B cell (primary cell): ENCODE measurements around the gene MYT1.

Experiments used
- CTCF ChIP-seq: fragments of 200-600 bp; IDR thresholded peaks from one replicate; pipeline ENCODE4 v1.8.0; 2022; ENCODE audit warnings: antibody characterized with exemption, mild to moderate bottlenecking
- EZH2 ChIP-seq: IDR thresholded peaks from 2 replicates; pipeline ENCODE4 v1.6.1; 2012; ENCODE audit warnings: borderline replicate concordance, low read depth, mild to moderate bottlenecking, moderate library complexity, low read length; ENCODE audit not compliant: insufficient read depth, poor library complexity, severe bottlenecking

- TF ChIP-seq CTCF: no peak
- TF ChIP-seq EZH2: no peak
Measured at GRCh38 chr20:64196847-64197306, 32.6 kb downstream of the MYT1 start.
